T-cell (primary cell): Measurements from ENCODE around the gene SCD5. TPM values are rescaled to one million over a fixed set of nuclear protein-coding genes. Genes with fewer than 3 reads are reported as not detected.

Experiments used
- ATAC-seq, 4 experiments: fragments of 200-7000 bp in 3 of 4; fragments of 150-1000 bp in 1 of 4; cut with Tn5 transposase; replicated peaks in 1 of 4; 1 replicate in 3 of 4; 2 replicates in 1 of 4; pipeline ENCODE4 v1.10.0; 2021; ENCODE audit warnings: moderate library complexity in 3 of 4, mild to moderate bottlenecking in 2 of 4, moderate number of reproducible peaks in 1 of 4
- CTCF ChIA-PET, 2 donors: fragments of 300-600 bp; sonication (Branson Sonifier 250); formaldehyde crosslinking; loops; one replicate each; lab custom pipeline; 2022; ENCODE audit warnings: antibody characterized with exemption in 2 of 2; lab: Charles Lee
- POLR2A ChIA-PET, 2 donors: fragments of 300-600 bp; sonication (Branson Sonifier 250); formaldehyde crosslinking; loops; one replicate each; lab custom pipeline; 2022; ENCODE audit warnings: antibody characterized with exemption in 2 of 2; lab: Charles Lee
- DNase-seq, 35 experiments: peaks; one replicate each; pipeline versions ENCODE4 v3.0.0 to v3.0.0-alpha.2; 2013 to 2023
- H3K27ac ChIP-seq: one replicate; pipeline ENCODE4 v1.5.1; 2013; ENCODE audit warnings: low read length
- H3K27me3 ChIP-seq, 2 experiments: replicated peaks in 1 of 2; 1 replicate in 1 of 2; 2 replicates in 1 of 2; pipeline versions ENCODE4 v1.6.1 to v1.7.0; 2013; ENCODE audit warnings: low read length in 1 of 2, mixed read lengths in 1 of 2; ENCODE audit not compliant: control insufficient read depth in 2 of 2, insufficient read depth in 2 of 2; ENCODE audit errors: extremely low read depth in 1 of 2
- H3K36me3 ChIP-seq, 2 donors: 1 replicate in 1 of 2; 2 replicates in 1 of 2; pipeline versions ENCODE4 v1.6.1 to v1.7.0; 2013; ENCODE audit warnings: low read length in 1 of 2; ENCODE audit not compliant: control insufficient read depth in 2 of 2, insufficient read depth in 1 of 2; ENCODE audit errors: extremely low read depth in 1 of 2
- H3K4me1 ChIP-seq, 2 experiments: 1 replicate in 1 of 2; 2 replicates in 1 of 2; pipeline versions ENCODE4 v1.6.1 to v1.7.0; 2013; ENCODE audit warnings: low read length in 2 of 2, mixed read lengths in 1 of 2; ENCODE audit not compliant: insufficient read depth in 2 of 2, control insufficient read depth in 1 of 2; ENCODE audit errors: extremely low read depth in 1 of 2
- H3K4me3 ChIP-seq, 2 donors: 1 replicate in 1 of 2; 2 replicates in 1 of 2; pipeline versions ENCODE4 v1.5.1 to v1.7.0; 2013; ENCODE audit warnings: mild to moderate bottlenecking in 2 of 2, low read length in 1 of 2, moderate library complexity in 1 of 2; ENCODE audit not compliant: control insufficient read depth in 1 of 2; ENCODE audit errors: extremely low read depth in 1 of 2
- H3K9me3 ChIP-seq: 2 replicates; pipeline ENCODE4 v1.7.0; 2013
- H3K27ac Mint-ChIP-seq, 2 donors: one replicate each; pipeline ENCODE4 v1.8.0; 2020 to 2021; ENCODE audit warnings: mild to moderate bottlenecking in 2 of 2, mixed read lengths in 2 of 2
- H3K27me3 Mint-ChIP-seq, 2 donors: one replicate each; pipeline ENCODE4 v1.8.0; 2021 to 2022; ENCODE audit warnings: mixed read lengths in 2 of 2
- H3K36me3 Mint-ChIP-seq: one replicate; pipeline ENCODE4 v1.8.0; 2021; ENCODE audit warnings: mixed read lengths
- H3K4me1 Mint-ChIP-seq, 3 donors: one replicate each; pipeline ENCODE4 v1.8.0; 2020 to 2022; ENCODE audit warnings: mixed read lengths in 3 of 3, mild to moderate bottlenecking in 1 of 3
- H3K4me3 Mint-ChIP-seq, 3 donors: one replicate each; pipeline ENCODE4 v1.8.0; 2020 to 2022; ENCODE audit warnings: mild to moderate bottlenecking in 3 of 3, mixed read lengths in 3 of 3, moderate library complexity in 3 of 3
- H3K9me3 Mint-ChIP-seq, 3 donors: one replicate each; pipeline ENCODE4 v1.8.0; 2020 to 2022; ENCODE audit warnings: mixed read lengths in 3 of 3
- WGBS: methylation state at CpG from one replicate; pipeline ENCODE4 v1.1.5; 2013; ENCODE audit warnings: missing lambda C conversion rate; ENCODE audit not compliant: insufficient coverage; 5-methylcytosine and 5-hydroxymethylcytosine counted together
- total RNA-seq, 35 experiments: library from RNA in 6 of 35; stranded (reverse) in 6 of 35; fragments of 120-200 nt in 1 of 35; gene quantifications; one replicate each; pipeline versions ENCODE4 v1.2.1 to v1.2.4 and lab custom pipeline; 2013 to 2026

SCD5 gene
- total RNA-seq, 5 donors from 2014 or later (not counting 1 experiment from before 2014, with no cell fraction given): 0.72 to 2.0 (median 1.3) TPM

DNA sequence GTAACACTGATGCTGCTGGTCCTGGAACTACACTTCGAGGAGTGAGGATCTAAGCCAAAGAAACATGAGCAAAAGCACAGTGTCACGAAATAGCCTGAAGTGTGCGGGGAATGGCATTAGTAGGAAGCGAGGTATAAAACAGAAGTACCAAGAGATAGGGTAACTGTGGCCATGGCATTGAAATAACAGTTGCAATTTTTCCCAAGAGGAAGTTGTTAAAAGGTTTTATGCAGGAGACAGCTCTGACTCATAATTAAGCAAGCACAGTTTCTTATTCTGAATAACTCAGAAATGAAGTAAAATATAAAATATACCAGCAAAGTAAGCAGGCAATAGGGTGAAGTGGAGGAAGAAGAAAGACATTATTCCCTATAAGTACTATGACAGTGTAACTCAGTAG, 146.5 kb downstream of the SCD5 start:
- no peak for DNase-seq
- H3K27ac ChIP-seq: no peak overlapping the region
- peaks cover 0 to 3% of the 10 kb centered on the region in 2 experiments for H3K27me3 ChIP-seq
- Mint-ChIP-seq H3K36me3 (no peaks in the 10 kb centered on the region), H3K27ac (no peak overlapping the region), H3K9me3 (peaks cover 0 to 4% (median 0%) of the 10 kb centered on the region in 3 donors), H3K4me3 (no peak overlapping the region), H3K4me1 (no peaks in the 10 kb centered on the region), H3K27me3 (no peaks in the 10 kb centered on the region)
- no peak overlapping the region for H3K4me3 ChIP-seq
- no peaks in the 10 kb centered on the region for H3K9me3 ChIP-seq
- ChIA-PET CTCF (no interaction called here), POLR2A (interaction anchor here in 1 of 2 donors (0.6 kb wide), 1 partner anchor 1219 kb away, joined by 3 read pairs; no protein-coding TSS in a partner anchor)
- H3K4me1 ChIP-seq: no peaks in the 10 kb centered on the region
- 6% methylated on average over 2 of the region's 4 CpGs for WGBS
- H3K36me3 ChIP-seq: no peaks in the 10 kb centered on the region
- ATAC-seq: no peak

DNA sequence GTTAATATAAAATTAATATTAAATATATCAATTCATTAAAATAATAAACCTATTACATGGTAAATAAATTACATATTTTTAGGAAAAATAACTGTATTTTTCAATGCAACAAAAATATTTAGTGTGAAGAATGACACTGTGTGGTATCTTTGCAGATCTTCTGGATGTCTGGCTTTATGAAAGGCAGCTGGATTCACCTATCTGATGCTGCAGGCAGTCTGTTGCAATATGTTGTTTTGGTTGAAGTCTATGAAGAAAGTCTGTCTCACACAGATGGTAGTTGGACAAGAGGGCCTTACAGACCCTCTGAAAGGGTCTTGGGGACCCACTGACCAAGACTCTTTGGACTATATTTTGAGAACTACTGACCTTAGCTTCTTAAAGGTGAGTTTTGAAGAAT, 147.7 kb downstream of the SCD5 start:
- POLR2A ChIA-PET: no interaction called here
- Histone ChIP-seq H3K27ac (no peak overlapping the region), H3K4me1 (no peaks in the 10 kb centered on the region), H3K9me3 (no peaks in the 10 kb centered on the region), H3K4me3 (no peak overlapping the region), H3K36me3 (no peaks in the 10 kb centered on the region), H3K27me3 (peaks cover 0 to 3% of the 10 kb centered on the region in 2 experiments)
- Mint-ChIP-seq H3K4me1 (no peaks in the 10 kb centered on the region), H3K27me3 (no peaks in the 10 kb centered on the region), H3K9me3 (no peaks in the 10 kb centered on the region), H3K36me3 (no peaks in the 10 kb centered on the region), H3K4me3 (no peak overlapping the region), H3K27ac (no peak overlapping the region)
- CTCF ChIA-PET: no interaction called here
- ATAC-seq (no peak), DNase-seq (no peak)

DNA sequence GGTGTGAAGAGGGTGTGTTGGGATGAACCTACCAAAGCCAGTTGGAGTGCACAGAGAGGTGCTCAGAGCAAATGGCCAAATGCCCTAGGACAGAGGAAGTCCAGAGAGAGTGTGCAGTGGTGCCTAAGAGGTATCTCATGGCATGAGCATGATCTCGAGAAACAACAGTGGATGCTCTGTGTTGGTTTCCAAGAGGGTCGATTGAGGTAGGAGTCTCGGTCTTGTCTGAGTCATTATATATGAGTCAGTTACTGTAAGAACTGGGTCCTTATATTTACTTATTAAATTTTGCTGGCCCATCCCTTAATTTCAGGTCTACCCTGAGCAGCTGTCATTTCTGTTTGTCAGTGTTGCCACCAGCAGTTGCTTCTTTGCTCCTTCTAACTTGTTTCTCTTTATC, 150.2 kb downstream of the SCD5 start:
- no peak for DNase-seq
- Histone ChIP-seq H3K4me1 (no peaks in the 10 kb centered on the region), H3K27me3 (peaks cover 0 to 3% of the 10 kb centered on the region in 2 experiments), H3K9me3 (no peaks in the 10 kb centered on the region), H3K4me3 (no peak overlapping the region), H3K27ac (no peak overlapping the region), H3K36me3 (no peaks in the 10 kb centered on the region)
- no CpG with 5 or more reads among the region's 3 CpGs for WGBS
- ChIA-PET CTCF (no interaction called here), POLR2A (interaction anchor here in 1 of 2 donors (0.5 kb wide), 1 partner anchor 10 kb away, joined by 4 read pairs; no protein-coding TSS in a partner anchor)
- no peaks in the 10 kb centered on the region for H3K4me1 Mint-ChIP-seq
- no peak for ATAC-seq
- no peaks in the 10 kb centered on the region for H3K9me3 Mint-ChIP-seq
- H3K27ac Mint-ChIP-seq: no peak overlapping the region
- H3K36me3 Mint-ChIP-seq: no peaks in the 10 kb centered on the region
- H3K4me3 Mint-ChIP-seq: no peak overlapping the region
- H3K27me3 Mint-ChIP-seq: no peaks in the 10 kb centered on the region

DNA sequence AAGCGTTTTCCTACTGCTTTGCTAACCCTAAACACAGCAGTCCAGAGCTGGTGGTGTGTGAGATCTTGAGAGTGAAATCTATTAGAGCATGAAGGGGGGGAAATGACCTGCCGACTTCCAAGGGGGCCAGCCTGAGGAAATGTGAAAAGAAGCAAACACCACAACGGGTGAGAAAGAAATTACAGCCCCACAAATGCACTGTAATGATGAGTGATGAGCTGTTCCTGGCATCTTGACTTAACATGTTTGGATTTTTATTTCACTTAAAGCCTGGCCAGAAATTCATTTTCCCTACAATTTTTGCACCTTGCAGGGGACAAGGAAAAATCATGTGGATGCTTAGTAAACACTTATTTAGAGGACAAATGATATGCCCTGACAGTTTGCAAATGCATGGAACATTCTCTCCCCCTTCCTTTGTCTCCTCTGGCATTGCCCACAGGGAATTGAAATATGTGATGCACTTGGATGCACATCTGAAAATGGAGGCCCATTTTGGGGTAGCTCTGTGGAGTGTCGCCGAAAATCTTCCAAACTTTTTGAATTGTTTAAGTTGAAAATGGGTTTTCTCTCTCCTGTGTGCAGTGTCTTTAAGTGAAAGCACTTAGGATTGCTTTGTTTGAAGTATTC, 152.5 kb downstream of the SCD5 start:
- Histone ChIP-seq H3K9me3 (no peaks in the 10 kb centered on the region), H3K27ac (no peak overlapping the region), H3K4me1 (no peaks in the 10 kb centered on the region), H3K4me3 (no peak overlapping the region), H3K27me3 (peaks cover 0 to 3% of the 10 kb centered on the region in 2 experiments), H3K36me3 (no peaks in the 10 kb centered on the region)
- no peak overlapping the region for H3K4me3 Mint-ChIP-seq
- H3K27ac Mint-ChIP-seq: no peak overlapping the region
- WGBS: 60% methylated on average over 1 of the region's 5 CpGs
- ChIA-PET POLR2A (no interaction called here), CTCF (no interaction called here)
- H3K36me3 Mint-ChIP-seq: no peaks in the 10 kb centered on the region
- no peak for ATAC-seq
- H3K27me3 Mint-ChIP-seq: peaks cover 0 to 2% of the 10 kb centered on the region in 2 donors
- no peaks in the 10 kb centered on the region for H3K9me3 Mint-ChIP-seq
- no peak for DNase-seq
- H3K4me1 Mint-ChIP-seq: no peaks in the 10 kb centered on the region

DNA sequence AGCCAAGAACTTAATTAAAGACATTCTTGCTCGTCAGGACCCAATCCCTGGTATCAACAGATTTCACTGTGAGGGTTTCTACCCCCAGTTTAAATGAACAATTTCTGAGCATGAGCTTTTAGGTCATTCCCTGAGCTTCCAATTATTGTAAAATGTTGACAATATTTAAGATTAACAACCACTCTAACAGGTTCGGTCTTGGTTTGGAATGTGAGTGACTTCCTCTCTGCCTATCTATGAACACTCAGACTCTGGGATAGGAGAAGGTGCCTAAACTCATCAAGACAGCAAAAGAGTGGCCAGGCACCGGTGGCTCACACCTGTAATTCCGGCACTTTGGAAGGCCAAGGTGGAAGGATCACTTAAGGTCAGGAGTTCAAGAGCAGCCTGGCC, 153.9 kb downstream of the SCD5 start:
- no peak for DNase-seq
- WGBS: 80% methylated on average over 1 of the region's 4 CpGs
- Mint-ChIP-seq H3K4me1 (no peaks in the 10 kb centered on the region), H3K4me3 (no peak overlapping the region), H3K27me3 (peaks cover 4 to 5% of the 10 kb centered on the region in 2 donors), H3K9me3 (no peaks in the 10 kb centered on the region), H3K36me3 (no peaks in the 10 kb centered on the region), H3K27ac (no peak overlapping the region)
- H3K4me1 ChIP-seq: no peaks in the 10 kb centered on the region
- POLR2A ChIA-PET: no interaction called here
- no peak overlapping the region for H3K4me3 ChIP-seq
- no peaks in the 10 kb centered on the region for H3K36me3 ChIP-seq
- no peak for ATAC-seq
- CTCF ChIA-PET: no interaction called here
- H3K9me3 ChIP-seq: no peaks in the 10 kb centered on the region
- H3K27ac ChIP-seq: no peak overlapping the region
- H3K27me3 ChIP-seq: peaks cover 0 to 7% of the 10 kb centered on the region in 2 experiments

DNA sequence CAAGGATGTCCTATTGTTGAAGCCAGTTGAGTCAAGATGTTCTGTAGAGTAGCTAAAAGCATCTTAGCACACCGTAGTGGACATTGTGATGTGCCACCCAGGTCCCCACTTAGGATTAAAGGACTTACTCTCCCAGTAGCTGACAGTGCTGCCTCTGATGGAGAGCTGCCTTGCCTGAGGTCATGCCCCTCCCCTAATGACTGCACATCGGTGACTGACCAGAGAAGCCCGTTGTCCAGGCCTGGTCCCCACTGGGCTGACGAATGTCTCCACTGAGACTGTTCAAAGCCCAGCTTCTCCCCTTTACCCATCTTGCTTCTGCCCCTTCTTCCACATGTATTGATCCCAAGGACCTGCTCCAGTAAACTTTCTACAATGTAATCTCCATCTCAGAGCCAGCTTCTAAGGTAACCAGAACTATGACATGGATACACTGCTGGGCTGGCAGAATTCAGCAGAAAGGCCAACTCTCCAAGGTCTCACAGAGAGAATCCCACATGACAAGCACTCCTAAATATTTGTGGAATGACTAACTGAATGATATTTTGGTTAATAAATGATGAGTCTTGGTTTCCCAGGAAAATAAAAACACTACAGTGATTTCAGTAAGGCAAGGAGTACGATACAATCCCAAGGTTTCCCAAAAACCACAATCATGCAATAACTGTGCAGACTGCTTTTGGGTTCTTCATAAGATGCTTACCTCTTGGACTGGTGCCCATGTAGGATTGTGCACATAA, 154.4 kb downstream of the SCD5 start:
- H3K36me3 Mint-ChIP-seq: no peaks in the 10 kb centered on the region
- H3K27me3 Mint-ChIP-seq: peaks cover 4 to 7% of the 10 kb centered on the region in 2 donors
- no peak overlapping the region for H3K27ac Mint-ChIP-seq
- DNase-seq (no peak), ATAC-seq (no peak)
- H3K9me3 Mint-ChIP-seq: no peaks in the 10 kb centered on the region
- POLR2A ChIA-PET: no interaction called here
- 77% methylated on average over 4 of the region's 5 CpGs for WGBS
- CTCF ChIA-PET: interaction anchor here in 1 of 2 donors (0.6 kb wide), 1 partner anchor 234 kb away, joined by 3 read pairs; no protein-coding TSS in a partner anchor
- Histone ChIP-seq H3K27me3 (peaks cover 0 to 9% of the 10 kb centered on the region in 2 experiments), H3K9me3 (no peaks in the 10 kb centered on the region), H3K4me1 (no peaks in the 10 kb centered on the region), H3K36me3 (no peaks in the 10 kb centered on the region), H3K4me3 (no peak overlapping the region), H3K27ac (no peak overlapping the region)
- H3K4me3 Mint-ChIP-seq: no peak overlapping the region
- H3K4me1 Mint-ChIP-seq: no peaks in the 10 kb centered on the region
